Subcutaneous abdominal adipose tissue (tissue), 5 donors: ENCODE data around the gene DNAJB2.
"Not testable (repeated sequence)": the region's sequence is repeated elsewhere in the genome, so short reads cannot be mapped to it uniquely, and the experiment has no call there.

ENCODE experiments used
- H3K27ac ChIP-seq: one replicate; pipeline ENCODE4 v1.7.0; 2013; ENCODE audit warnings: low read depth, mild to moderate bottlenecking, inconsistent platforms, low read length, moderate library complexity
- H3K27me3 ChIP-seq, 5 donors: one replicate each; pipeline ENCODE4 v1.7.0; 2013; ENCODE audit warnings: low read length in 5 of 5, inconsistent platforms in 1 of 5; ENCODE audit not compliant: control insufficient read depth in 5 of 5, insufficient read depth in 4 of 5
- H3K36me3 ChIP-seq, 5 donors: one replicate each; pipeline ENCODE4 v1.7.0; 2013; ENCODE audit warnings: low read length in 5 of 5; ENCODE audit not compliant: control insufficient read depth in 5 of 5, insufficient read depth in 5 of 5
- H3K4me1 ChIP-seq, 5 donors: one replicate each; pipeline ENCODE4 v1.7.0; 2013; ENCODE audit warnings: low read length in 5 of 5, mild to moderate bottlenecking in 3 of 5, moderate library complexity in 1 of 5; ENCODE audit not compliant: control insufficient read depth in 5 of 5, insufficient read depth in 5 of 5
- H3K4me3 ChIP-seq, 5 donors: one replicate each; pipeline ENCODE4 v1.7.0; 2013; ENCODE audit warnings: low read length in 5 of 5, low read depth in 1 of 5
- H3K9ac ChIP-seq, 5 donors: one replicate each; pipeline ENCODE4 v1.7.0; 2013; ENCODE audit warnings: low read length in 5 of 5, mild to moderate bottlenecking in 4 of 5, moderate library complexity in 3 of 5
- H3K9me3 ChIP-seq, 5 donors: one replicate each; pipeline ENCODE4 v1.7.0; 2013; ENCODE audit warnings: low read length in 5 of 5; ENCODE audit not compliant: control insufficient read depth in 5 of 5
- donor health status: healthy.
- donor health status: healthy.
- donor health status: healthy.
- donor health status: healthy.
- donor health status: healthy.

Gene DNAJB2

GRCh38 chr2:219312683-219313263 is 33.6 kb downstream of the DNAJB2 start:
- H3K9ac ChIP-seq, H3K27ac ChIP-seq, H3K4me3 ChIP-seq, H3K36me3 ChIP-seq, H3K4me1 ChIP-seq, H3K9me3 ChIP-seq: not testable (repeated sequence)
- peaks cover 0 to 22% (median 20%) of the 10 kb centered on the region in 5 donors for H3K27me3 ChIP-seq

GRCh38 chr2:219314804-219315468 is 35.8 kb downstream of the DNAJB2 start:
- no peak overlapping the region for H3K9ac ChIP-seq
- no peaks in the 10 kb centered on the region for H3K9me3 ChIP-seq
- H3K4me3 ChIP-seq: no peak overlapping the region
- H3K27me3 ChIP-seq: peaks cover 0 to 5% (median 5%) of the 10 kb centered on the region in 5 donors
- no peak overlapping the region for H3K27ac ChIP-seq
- no peaks in the 10 kb centered on the region for H3K36me3 ChIP-seq
- H3K4me1 ChIP-seq: no peaks in the 10 kb centered on the region

- H3K27ac ChIP-seq: no peak overlapping the region
- H3K36me3 ChIP-seq: no peaks in the 10 kb centered on the region
- H3K4me3 ChIP-seq: no peak overlapping the region
- no peaks in the 10 kb centered on the region for H3K4me1 ChIP-seq
- H3K9me3 ChIP-seq: no peaks in the 10 kb centered on the region
- H3K9ac ChIP-seq: no peak overlapping the region
- peaks cover 3 to 16% (median 10%) of the 10 kb centered on the region in 5 donors for H3K27me3 ChIP-seq
These were observed 44.3 kb downstream of the DNAJB2 start for GRCh38 chr2:219323434-219323833.

- Histone ChIP-seq H3K9me3 (no peaks in the 10 kb centered on the region), H3K27me3 (peaks cover 3 to 21% (median 16%) of the 10 kb centered on the region in 5 donors), H3K36me3 (no peaks in the 10 kb centered on the region), H3K9ac (no peak overlapping the region), H3K27ac (no peak overlapping the region), H3K4me1 (no peaks in the 10 kb centered on the region), H3K4me3 (no peak overlapping the region)
These were observed 46.0 kb downstream of the DNAJB2 start for GRCh38 chr2:219325136-219325535.

GRCh38 chr2:219325657-219326315 is 46.6 kb downstream of the DNAJB2 start:
- no peaks in the 10 kb centered on the region for H3K4me1 ChIP-seq
- H3K27ac ChIP-seq: no peak overlapping the region
- no peak overlapping the region for H3K4me3 ChIP-seq
- no peaks in the 10 kb centered on the region for H3K36me3 ChIP-seq
- no peaks in the 10 kb centered on the region for H3K9me3 ChIP-seq
- H3K27me3 ChIP-seq: peaks cover 4 to 25% (median 16%) of the 10 kb centered on the region in 5 donors
- H3K9ac ChIP-seq: no peak overlapping the region

GRCh38 chr2:219327719-219328118 is 48.6 kb downstream of the DNAJB2 start:
- Histone ChIP-seq H3K27ac (no peak overlapping the region), H3K9me3 (no peaks in the 10 kb centered on the region), H3K4me1 (peaks cover 0 to 5% (median 0%) of the 10 kb centered on the region in 5 donors), H3K36me3 (no peaks in the 10 kb centered on the region), H3K27me3 (peaks cover 14 to 38% (median 29%) of the 10 kb centered on the region in 5 donors), H3K4me3 (no peak overlapping the region), H3K9ac (no peak overlapping the region)

GRCh38 chr2:219331560-219332213 is 52.5 kb downstream of the DNAJB2 start:
- Histone ChIP-seq H3K36me3 (no peaks in the 10 kb centered on the region), H3K27ac (no peak overlapping the region), H3K9ac (no peak overlapping the region), H3K9me3 (peaks cover 0 to 4% (median 2%) of the 10 kb centered on the region in 5 donors), H3K27me3 (peaks cover 14 to 35% (median 30%) of the 10 kb centered on the region in 5 donors), H3K4me3 (no peak overlapping the region), H3K4me1 (peaks cover 0 to 5% (median 0%) of the 10 kb centered on the region in 5 donors)

- Histone ChIP-seq H3K9me3 (peaks cover 0 to 4% (median 2%) of the 10 kb centered on the region in 5 donors), H3K4me1 (peaks cover 0 to 5% (median 0%) of the 10 kb centered on the region in 5 donors), H3K9ac (no peak within 1 kb of the TSS), H3K27ac (no peak within 1 kb of the TSS), H3K27me3 (peaks cover 11 to 34% (median 26%) of the 10 kb centered on the region in 5 donors), H3K36me3 (no peaks in the 10 kb centered on the region), H3K4me3 (no peak within 1 kb of the TSS)
These were observed 53.4 kb downstream of the DNAJB2 start, which contains the start of gene RESP18 for GRCh38 chr2:219332542-219332941. Gene RESP18, minus strand, starts transcription at chr2:219332744.

- Histone ChIP-seq H3K4me3 (no peak overlapping the region), H3K27me3 (peaks cover 11 to 32% (median 25%) of the 10 kb centered on the region in 5 donors)
These were observed 54.9 kb downstream of the DNAJB2 start for GRCh38 chr2:219334076-219334475.

More at GRCh38 chr2:219334076-219334475, 54.9 kb downstream of the DNAJB2 start:
- H3K4me1 ChIP-seq: peaks cover 0 to 5% (median 0%) of the 10 kb centered on the region in 5 donors
- no peak overlapping the region for H3K27ac ChIP-seq
- H3K9me3 ChIP-seq: peaks cover 0 to 4% (median 2%) of the 10 kb centered on the region in 5 donors
- H3K9ac ChIP-seq: no peak overlapping the region
- H3K36me3 ChIP-seq: no peaks in the 10 kb centered on the region
